LHCN-M2 (cell line): ENCODE measurements around the gene SYTL4. TPM values are rescaled to one million over a fixed set of nuclear protein-coding genes. Genes with fewer than 3 reads are reported as not detected.

Experiments used
- DNase-seq: peaks from one replicate; pipeline ENCODE4 v3.0.0-alpha.2; 2012; ENCODE audit warnings: low read depth
- total RNA-seq: library from RNA; depleted of rRNA; stranded (reverse); fragments of >200 nt; gene quantifications from 2 replicates; pipeline ENCODE4 v1.2.3, GENCODE V29; 2014; rRNA removed

SYTL4 gene
- total RNA-seq, 1 experiment from 2014 or later, result 3.2 TPM

- DNase-seq, result peak; percentile 84
Measured at GRCh38 chrX:100648458-100649417, 83.2 kb downstream of the SYTL4 start.

GRCh38 chrX:100647739-100648138 is 84.2 kb downstream of the SYTL4 start:
- DNase-seq, result no peak

- peak; percentile 91 for DNase-seq
Measured at GRCh38 chrX:100647095-100647494, 84.8 kb downstream of the SYTL4 start.

GRCh38 chrX:100645106-100645505 is 86.8 kb downstream of the SYTL4 start:
- no peak for DNase-seq

- DNase-seq, result peak; percentile 86
Measured at GRCh38 chrX:100643956-100644860, 87.7 kb downstream of the SYTL4 start, which contains the start of gene SRPX2. TSS of gene SRPX2 (plus strand) at chrX:100644199. CDS start at chrX:100646323, 2,124 bp downstream.

- DNase-seq, result no peak
Measured at GRCh38 chrX:100643212-100643611, 88.7 kb downstream of the SYTL4 start.

GRCh38 chrX:100642290-100642689 is 89.6 kb downstream of the SYTL4 start:
- DNase-seq, result no peak

- DNase-seq, result peak; percentile 84
Measured at GRCh38 chrX:100636321-100636991, 95.5 kb downstream of the SYTL4 start, which contains the start of gene TSPAN6. TSS of gene TSPAN6 (minus strand) at chrX:100636806. CDS start at chrX:100636694, 112 bp downstream.

GRCh38 chrX:100635989-100636320 is 96.0 kb downstream of the SYTL4 start:
- DNase-seq, result no peak

- DNase-seq, result no peak
Measured at GRCh38 chrX:100635040-100635439, 96.9 kb downstream of the SYTL4 start.

GRCh38 chrX:100625985-100626491 is 105.9 kb downstream of the SYTL4 start:
- DNase-seq, result no peak

Other genes with a start within 250 kb of the SYTL4 start
- not detected in 2 replicates for gene TNMD, start 147.2 kb downstream of the SYTL4 start, total RNA-seq
- 23.5 and 27.3 TPM in 2 replicates for gene TSPAN6, start 95.3 kb downstream of the SYTL4 start, total RNA-seq
- gene SRPX2, start 87.9 kb downstream of the SYTL4 start, total RNA-seq, result 62.8 and 74.5 TPM in 2 replicates
- 29.4 and 32.3 TPM in 2 replicates for gene CSTF2, start 88.3 kb upstream of the SYTL4 start, total RNA-seq
- not detected in 2 replicates for gene NOX1, start 142.2 kb upstream of the SYTL4 start, total RNA-seq
- 0.06 and 0.11 TPM in 2 replicates for gene XKRX, start 196.8 kb upstream of the SYTL4 start, total RNA-seq
- not detected in 2 replicates for gene ARL13A, start 237.6 kb upstream of the SYTL4 start, total RNA-seq